GM12864 (cell line): ENCODE measurements around the gene CDC42EP1.
"Not testable (repeated sequence)": the region's sequence is repeated elsewhere in the genome, so short reads cannot be mapped to it uniquely, and the experiment has no call there.

Experiments
- DNase-seq: peaks from one replicate; pipeline ENCODE4 v3.0.0-alpha.2; 2011; ENCODE audit warnings: low read depth
- H3K4me3 ChIP-seq: 2 replicates; pipeline ENCODE4 v1.5.1; 2011; ENCODE audit warnings: mild to moderate bottlenecking, low read depth, low read length, control low read depth
- TF ChIP-seq, protein P1 (sequence below): IDR thresholded peaks from 2 replicates; pipeline ENCODE4 v1.5.1; 2011; ENCODE audit warnings: low read depth, mild to moderate bottlenecking, moderate library complexity, low read length, control low read depth, inconsistent platforms; ENCODE audit errors: missing control alignments

The CDC42EP1 gene

DNA sequence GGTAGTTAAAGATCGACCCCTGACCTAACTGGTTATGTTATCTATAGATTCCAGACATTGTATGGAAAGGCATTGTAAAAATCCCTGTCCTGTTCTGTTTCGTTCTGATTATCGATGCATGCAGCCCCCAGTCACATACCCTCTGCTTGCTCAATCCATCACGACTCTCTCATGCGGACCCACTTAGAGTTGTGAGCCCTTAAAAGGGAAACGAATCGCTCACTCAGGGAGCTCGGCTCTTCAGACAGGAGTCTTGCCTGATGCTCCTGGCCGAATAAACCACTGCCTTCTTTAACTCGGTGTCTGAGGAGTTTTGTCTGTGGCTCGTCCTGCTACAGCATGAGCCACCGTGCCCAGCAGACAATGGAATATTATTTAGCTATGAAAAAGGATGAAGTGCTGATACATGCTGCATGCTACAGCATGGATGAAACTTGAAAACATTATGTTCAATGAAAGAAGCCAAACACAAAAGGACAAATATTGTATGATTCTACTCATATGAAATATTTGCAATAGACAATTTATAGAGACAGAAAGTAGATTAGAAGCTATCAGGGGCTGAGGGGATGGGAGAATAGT lies 31.6 kb downstream of the CDC42EP1 start:
- peak overlapping the region; percentile 42 for H3K4me3 ChIP-seq
- TF ChIP-seq, protein P1, sequence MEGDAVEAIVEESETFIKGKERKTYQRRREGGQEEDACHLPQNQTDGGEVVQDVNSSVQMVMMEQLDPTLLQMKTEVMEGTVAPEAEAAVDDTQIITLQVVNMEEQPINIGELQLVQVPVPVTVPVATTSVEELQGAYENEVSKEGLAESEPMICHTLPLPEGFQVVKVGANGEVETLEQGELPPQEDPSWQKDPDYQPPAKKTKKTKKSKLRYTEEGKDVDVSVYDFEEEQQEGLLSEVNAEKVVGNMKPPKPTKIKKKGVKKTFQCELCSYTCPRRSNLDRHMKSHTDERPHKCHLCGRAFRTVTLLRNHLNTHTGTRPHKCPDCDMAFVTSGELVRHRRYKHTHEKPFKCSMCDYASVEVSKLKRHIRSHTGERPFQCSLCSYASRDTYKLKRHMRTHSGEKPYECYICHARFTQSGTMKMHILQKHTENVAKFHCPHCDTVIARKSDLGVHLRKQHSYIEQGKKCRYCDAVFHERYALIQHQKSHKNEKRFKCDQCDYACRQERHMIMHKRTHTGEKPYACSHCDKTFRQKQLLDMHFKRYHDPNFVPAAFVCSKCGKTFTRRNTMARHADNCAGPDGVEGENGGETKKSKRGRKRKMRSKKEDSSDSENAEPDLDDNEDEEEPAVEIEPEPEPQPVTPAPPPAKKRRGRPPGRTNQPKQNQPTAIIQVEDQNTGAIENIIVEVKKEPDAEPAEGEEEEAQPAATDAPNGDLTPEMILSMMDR, result no peak
- no peak for DNase-seq

DNA sequence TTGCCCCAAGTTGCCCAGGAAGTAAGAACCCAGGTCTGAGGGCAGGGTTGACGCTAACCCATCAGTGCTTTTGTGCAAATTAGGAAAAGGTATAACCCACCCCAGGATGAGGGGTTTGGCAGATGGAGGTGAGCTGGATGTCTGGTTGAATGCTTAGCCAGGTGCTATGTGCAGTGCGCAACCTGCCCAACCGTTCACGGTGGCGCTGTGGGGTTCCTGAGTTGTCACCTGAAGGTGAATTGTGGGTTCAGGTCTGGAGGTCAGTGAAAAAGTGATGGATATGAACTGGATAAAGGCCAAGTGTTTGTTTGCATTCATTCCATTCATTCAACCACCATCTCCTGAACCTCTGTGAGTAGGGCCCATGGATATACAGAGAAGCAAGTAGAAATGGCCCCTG lies 34.0 kb downstream of the CDC42EP1 start:
- no peak for DNase-seq
- H3K4me3 ChIP-seq, result no peak overlapping the region
- TF ChIP-seq, protein P1, result peak; percentile 39

DNA sequence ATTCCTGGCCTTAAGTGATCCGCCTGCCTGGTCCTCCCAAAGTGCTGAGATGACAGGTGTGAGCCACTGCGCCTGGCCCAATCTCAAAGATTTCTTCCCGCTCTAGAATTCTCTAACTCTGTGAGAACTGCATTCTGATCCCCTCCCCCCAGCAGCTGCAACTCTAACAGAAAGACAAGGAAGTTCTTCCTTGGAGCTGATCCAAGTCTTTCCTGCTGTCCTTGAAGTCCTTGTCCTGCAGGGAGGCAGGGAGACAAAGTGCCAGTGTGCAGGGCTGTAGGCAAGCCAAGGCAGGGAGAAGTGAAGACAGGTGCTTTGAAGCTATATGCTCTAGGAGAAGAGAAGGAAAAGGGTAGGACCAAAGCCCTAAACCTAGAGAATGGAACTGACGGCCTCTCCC lies 38.9 kb downstream of the CDC42EP1 start:
- DNase-seq, result no peak
- TF ChIP-seq, protein P1, result no peak
- no peak overlapping the region for H3K4me3 ChIP-seq

DNA sequence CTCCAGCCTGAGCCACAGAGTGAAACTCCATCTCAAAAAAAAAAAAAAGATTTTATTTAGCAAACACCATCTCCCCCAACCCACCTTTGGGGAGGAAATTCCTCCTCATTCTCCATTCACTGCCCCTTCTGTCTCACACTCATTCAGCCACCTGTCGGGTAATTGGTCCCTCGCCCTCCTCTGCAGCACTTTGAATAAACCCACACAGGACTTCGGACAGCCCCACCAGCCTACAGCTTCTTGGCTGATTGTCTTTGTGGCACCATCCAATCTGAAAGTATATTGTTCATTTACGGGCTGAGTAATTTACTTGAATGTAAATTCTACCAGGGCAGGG lies 40.9 kb downstream of the CDC42EP1 start:
- DNase-seq, result no peak
- TF ChIP-seq, protein P1, result no peak
- no peak overlapping the region for H3K4me3 ChIP-seq

DNA sequence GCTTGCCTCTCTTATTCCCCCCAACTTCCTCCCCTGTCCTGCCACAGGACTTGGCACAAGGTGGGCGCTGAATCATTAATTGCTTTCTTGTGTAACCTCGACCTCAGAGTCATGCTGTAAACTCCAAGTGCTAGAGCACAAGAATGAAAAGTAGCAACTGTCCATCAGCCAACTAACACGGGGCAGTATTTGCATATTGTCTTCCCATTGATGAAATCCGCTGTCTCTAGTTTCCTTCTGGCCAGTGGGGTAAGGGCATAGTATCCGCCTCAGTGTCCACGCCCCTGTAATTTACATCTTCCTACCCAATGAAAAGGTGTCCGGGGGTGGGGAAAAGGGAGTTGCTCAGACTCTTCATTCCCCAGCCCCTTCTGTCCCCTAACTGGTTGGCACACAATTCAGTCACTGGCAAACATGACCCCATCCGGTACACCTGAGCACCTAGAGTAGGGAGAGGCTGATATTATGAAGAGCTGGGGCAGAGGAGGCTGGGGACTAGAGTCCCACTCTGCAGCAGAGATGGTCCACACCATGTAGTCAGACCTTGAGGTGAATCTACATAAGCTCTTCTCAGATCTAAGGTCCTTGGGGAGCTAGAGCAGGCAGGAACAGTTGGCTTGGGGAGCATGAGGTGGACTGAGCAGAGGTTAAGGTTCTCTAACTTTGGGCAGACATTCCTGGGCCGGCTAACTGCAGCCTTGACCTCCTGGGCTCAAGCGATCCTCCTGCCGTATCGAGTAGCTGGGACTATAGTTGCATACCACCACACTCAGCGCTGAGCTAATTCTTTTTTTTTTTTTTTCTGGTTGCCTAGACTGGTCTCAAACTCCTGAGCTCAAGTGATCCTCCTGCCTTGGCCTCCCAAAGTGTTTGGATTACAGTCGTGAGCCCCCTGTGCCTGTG lies 41.5 kb downstream of the CDC42EP1 start:
- H3K4me3 ChIP-seq, result no peak overlapping the region
- TF ChIP-seq, protein P1, result no peak
- no peak for DNase-seq

DNA sequence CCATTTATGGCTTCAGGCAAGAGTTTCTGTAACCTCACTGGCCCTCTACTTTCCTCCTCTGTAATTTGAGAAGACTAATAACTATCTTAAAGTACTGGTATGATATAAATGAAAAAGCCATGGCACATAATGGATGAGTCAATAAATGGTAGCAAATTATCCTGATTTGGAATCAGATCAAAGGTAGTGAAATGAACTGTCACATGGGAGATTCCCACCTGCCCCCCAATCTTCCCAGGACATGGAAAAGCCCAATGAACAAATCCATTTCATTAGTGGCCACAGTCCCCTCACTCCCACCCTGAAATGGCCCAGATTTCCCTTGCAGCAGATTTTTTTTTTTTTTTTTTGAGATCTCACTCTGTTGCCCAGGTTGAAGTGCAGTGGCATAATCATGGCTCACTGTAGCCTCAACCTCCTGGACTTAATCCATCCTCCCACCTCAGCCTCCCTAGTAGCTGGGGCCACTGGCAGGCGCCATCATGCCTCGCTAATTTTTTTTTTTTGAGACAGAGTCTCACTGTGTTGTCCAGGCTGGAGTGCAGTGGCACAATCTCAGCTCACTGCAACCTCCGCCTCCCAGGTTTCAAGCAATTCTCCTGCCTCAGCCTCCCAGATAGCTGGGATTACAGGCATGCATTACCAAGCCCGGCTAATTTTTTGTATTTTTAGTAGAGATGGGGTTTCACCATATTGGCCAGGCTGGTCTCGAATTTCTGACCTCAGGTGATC lies 42.4 kb downstream of the CDC42EP1 start:
- not testable (repeated sequence) for DNase-seq, H3K4me3 ChIP-seq

DNA sequence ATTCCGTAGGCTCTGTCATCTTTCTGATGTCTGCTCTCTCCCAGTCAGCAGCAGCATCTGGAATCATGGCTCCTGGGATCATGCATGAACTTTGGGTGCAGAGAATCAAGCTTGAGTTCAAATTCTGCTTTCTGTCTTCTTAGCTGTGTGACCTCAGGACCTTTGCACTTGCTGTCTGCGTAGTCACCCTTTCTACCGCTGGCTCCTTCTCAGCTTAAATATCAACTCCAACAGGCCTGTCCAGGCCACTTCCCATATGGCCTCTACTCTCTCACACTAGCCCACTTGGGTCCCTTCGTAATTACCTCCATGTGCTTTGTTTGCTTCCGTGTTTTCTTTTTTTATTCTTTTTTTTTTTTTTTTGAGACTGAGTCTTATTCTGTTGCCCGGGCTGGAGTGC lies 43.8 kb downstream of the CDC42EP1 start:
- TF ChIP-seq, protein P1, result no peak
- no peak overlapping the region for H3K4me3 ChIP-seq
- DNase-seq, result no peak
